RKO (cell line): ENCODE results near the gene PLEKHM3.
"Not testable (repeated sequence)": the region's sequence is repeated elsewhere in the genome, so short reads cannot be mapped to it uniquely, and the experiment has no call there.

Experiments
- DNase-seq: peaks from one replicate; pipeline ENCODE4 v3.0.0-alpha.2; 2016; ENCODE audit warnings: low spot score

Gene PLEKHM3

GRCh38 chr2:207949245-207949644 is 76.1 kb downstream of the PLEKHM3 start:
- not testable (repeated sequence) for DNase-seq

- no peak for DNase-seq
These were observed 80.2 kb downstream of the PLEKHM3 start for GRCh38 chr2:207944979-207945600.

GRCh38 chr2:207944334-207944733 is 81.0 kb downstream of the PLEKHM3 start:
- DNase-seq, result no peak

DNA sequence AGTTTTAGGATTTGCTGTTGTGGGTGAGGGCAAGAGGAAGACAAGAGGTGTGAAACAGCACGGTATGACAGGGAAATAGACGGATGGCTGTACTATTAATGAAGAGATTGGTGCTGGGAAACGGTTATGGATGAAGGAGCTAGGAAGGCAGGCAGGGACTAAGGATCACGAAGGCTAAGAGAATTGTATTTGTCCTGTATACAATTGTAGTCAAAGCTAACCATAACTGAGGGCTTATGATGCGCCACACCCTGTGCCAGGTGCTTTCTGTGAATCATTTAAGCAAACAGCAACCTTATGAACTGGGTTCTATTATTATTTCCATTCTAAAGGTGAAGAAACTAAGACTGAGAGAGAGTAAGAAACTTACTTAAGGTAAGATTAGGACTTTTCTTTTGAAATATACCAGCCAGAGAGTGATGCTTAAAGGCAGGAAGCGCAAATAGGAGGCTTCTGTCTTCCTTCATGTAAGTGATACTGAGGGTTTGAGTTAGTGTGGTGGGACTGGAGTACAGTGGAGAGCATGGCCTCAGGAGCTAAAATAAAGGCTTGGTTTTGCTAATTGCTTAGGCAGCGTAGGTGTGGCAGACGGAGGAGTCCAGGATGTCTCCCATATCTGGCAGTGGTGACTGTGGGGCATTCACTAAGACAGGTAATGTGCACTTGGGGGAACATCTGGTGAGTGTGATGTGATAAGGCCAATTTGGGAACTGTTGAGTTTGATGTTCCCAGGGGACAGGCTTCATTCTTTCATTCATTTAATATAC is 85.8 kb downstream of the PLEKHM3 start:
- DNase-seq, result no peak

DNA sequence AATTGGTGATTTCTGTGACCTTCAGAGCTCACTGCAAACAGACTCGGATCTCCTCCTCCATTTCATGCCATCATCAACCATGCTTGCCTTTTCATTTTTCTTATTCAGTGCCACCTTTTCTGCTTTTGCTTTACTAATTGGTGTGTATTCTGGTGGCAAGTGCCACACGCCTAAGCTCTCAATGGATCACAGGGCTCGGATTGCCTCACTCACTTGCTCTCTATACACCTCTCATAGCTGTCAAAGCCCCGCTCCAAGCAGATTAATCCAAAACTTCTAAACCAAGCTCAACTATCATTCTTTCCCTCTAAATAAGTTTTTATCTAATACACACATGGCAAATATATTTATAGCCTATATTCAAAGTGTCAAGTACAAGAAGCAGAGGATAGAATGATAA is 86.4 kb downstream of the PLEKHM3 start:
- DNase-seq, result no peak

DNA sequence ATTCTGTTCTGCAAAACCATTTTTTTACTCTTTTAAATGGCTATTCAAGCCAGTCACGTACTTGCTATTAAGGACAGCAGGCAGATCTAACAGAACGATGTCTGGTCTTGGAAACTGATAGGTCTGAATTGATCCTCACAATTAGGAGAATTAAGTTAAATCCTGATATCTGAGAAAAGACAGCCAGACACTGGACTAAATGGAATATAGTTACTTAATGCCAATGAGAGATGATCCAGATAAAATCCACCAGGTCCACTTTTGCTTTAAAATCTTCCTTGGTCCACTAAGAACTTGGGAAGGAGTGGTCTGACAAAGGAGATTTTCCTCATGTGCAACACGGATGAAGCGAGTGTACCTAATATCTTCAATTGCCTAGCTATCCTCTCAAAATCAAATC is 86.9 kb downstream of the PLEKHM3 start:
- DNase-seq, result no peak

- no peak for DNase-seq
These were observed 87.5 kb downstream of the PLEKHM3 start for GRCh38 chr2:207937823-207938222.

DNA sequence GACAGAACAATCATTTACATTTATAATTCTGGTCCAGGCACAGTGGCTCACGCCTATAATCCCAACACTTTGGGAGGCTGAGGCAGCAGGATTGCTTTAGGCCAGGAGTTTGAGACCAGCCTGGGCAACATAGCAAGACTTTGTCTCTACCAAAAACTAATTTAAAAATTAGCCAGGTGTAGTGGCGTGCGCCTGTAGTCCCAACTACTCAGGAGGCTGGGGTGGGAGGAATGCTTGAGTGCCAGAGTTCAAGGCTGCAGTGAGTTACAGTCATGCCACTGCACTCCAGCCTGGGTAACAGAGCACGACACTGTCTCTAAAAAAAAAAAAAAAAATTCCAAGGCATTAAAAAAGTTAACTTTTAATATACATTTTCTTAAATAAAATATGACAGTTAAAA is 88.1 kb downstream of the PLEKHM3 start:
- DNase-seq, result no peak

- no peak for DNase-seq
These were observed 88.9 kb downstream of the PLEKHM3 start for GRCh38 chr2:207936380-207936779.

- no peak for DNase-seq
These were observed 89.3 kb downstream of the PLEKHM3 start for GRCh38 chr2:207935991-207936370.

DNA sequence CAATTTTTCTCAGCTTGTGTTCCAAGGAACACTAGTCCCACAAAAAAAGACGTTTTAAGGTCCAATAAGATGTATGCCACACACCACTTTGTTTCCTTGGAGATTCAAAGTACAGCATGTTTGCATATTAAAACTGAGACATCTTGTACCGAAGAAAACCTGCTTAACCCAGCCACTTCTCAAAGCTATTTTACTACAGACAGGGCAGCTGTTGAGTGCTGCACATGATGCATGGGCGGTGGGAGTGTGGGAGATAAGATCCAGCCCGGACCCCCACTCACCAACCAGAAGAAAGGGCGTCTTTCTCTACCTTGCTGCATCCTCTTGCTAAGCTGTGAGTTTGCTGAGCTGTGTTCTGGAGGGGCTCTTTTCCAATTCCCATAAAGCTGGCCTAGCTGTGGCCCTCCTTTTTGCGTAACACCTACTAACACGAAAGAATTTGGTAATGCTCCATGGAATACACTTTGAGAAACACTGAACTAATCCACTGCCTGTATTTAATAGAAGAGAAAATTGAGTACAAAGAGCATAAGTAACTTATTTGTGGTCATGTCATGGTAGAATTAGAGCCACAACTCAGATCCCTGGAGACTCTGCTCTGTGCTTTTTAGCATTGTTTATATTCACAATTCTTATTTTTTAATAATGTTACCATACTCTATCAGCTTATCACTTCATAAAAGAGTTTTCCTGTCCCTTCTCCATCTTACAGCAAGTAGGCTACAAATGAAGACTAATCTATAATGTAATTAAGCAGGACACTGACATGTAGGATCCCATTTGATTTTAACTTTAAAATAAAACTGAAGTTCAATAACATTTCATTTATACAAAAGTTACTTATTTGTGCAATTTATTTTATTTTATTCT is 90.0 kb downstream of the PLEKHM3 start:
- no peak for DNase-seq

- no peak for DNase-seq
These were observed 90.6 kb downstream of the PLEKHM3 start for GRCh38 chr2:207934720-207935119.

- DNase-seq, result no peak
These were observed 91.8 kb downstream of the PLEKHM3 start for GRCh38 chr2:207933396-207934065.

DNA sequence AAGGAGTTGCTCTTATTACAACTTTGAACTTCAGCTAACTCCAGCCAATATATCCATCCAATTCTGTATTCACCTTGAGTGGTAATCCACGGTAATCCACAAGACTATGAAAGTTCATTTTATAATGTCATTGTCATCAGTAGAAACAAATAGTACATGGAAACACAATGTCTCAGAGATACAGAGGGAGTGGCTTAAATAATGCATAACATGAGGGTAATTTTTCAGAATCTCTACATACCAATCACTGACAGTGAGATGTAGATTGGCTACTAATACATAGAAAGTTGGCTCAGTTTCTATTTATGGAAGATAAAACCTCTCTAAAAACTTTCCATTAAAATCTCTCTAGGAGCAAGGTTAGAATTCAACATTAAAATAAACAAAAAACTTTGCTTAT is 93.2 kb downstream of the PLEKHM3 start:
- no peak for DNase-seq

GRCh38 chr2:207930747-207931146 is 94.6 kb downstream of the PLEKHM3 start:
- no peak for DNase-seq

- no peak for DNase-seq
These were observed 95.4 kb downstream of the PLEKHM3 start for GRCh38 chr2:207929923-207930322.

GRCh38 chr2:207928079-207928478 is 97.2 kb downstream of the PLEKHM3 start:
- no peak for DNase-seq

GRCh38 chr2:207926989-207927300 is 98.4 kb downstream of the PLEKHM3 start:
- DNase-seq, result no peak

- DNase-seq, result peak; percentile 18
These were observed 99.0 kb downstream of the PLEKHM3 start for GRCh38 chr2:207926133-207926988.

- no peak for DNase-seq
These were observed 99.7 kb downstream of the PLEKHM3 start for GRCh38 chr2:207925601-207926000.

DNA sequence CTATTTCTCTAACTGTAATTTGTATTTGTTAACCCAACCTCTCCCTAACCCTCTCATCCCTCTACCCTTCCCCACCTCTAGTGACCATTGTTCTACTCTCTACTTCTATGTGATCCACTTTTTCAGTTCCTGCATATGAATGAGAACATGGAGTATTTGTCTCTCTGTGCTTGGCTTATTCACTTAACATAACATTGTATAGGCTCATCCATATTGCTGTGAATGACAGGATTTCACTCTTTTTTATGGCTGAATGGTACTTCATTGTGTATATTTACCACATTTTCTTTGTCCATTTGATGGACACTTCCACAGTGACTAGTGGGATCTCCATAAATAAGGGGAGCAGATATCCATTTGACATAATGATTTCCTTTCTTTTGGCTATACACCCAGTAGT is 103.7 kb downstream of the PLEKHM3 start:
- no peak for DNase-seq

- no peak for DNase-seq
These were observed 104.6 kb downstream of the PLEKHM3 start for GRCh38 chr2:207920721-207921120.
